Panc1 (cell line): ENCODE data around the gene FBXL16.

ENCODE experiments used
- CTCF ChIP-seq: fragments of 450-650 bp; IDR thresholded peaks from 2 replicates; pipeline ENCODE4 v1.5.1; 2017; ENCODE audit warnings: mild to moderate bottlenecking
- POLR2AphosphoS5 ChIP-seq: IDR thresholded peaks from 2 replicates; pipeline ENCODE4 v1.6.1; 2012; ENCODE audit warnings: mild to moderate bottlenecking, low read depth, low read length, moderate library complexity
- REST ChIP-seq, 2 experiments: IDR thresholded peaks; 2 replicates each; pipeline ENCODE4 v1.6.1; 2011 to 2012; ENCODE audit warnings: low read depth in 2 of 2, control low read depth in 1 of 2, low read length in 1 of 2, mild to moderate bottlenecking in 1 of 2, moderate library complexity in 1 of 2; ENCODE audit not compliant: insufficient read depth in 1 of 2
- SIN3A ChIP-seq: IDR thresholded peaks from 2 replicates; pipeline ENCODE4 v1.6.1; 2012; ENCODE audit warnings: low read depth, mild to moderate bottlenecking, low read length, moderate library complexity, borderline replicate concordance; ENCODE audit not compliant: insufficient read depth
- TCF7L2 ChIP-seq: IDR thresholded peaks from 2 replicates; pipeline ENCODE4 v1.6.1; 2011; ENCODE audit warnings: mild to moderate bottlenecking, low read depth, low read length, inconsistent platforms

- no peak for TF ChIP-seq CTCF
- no peak for TF ChIP-seq SIN3A
- TF ChIP-seq REST (IDR thresholded peaks at IDR 0.05; ENCODE audit: insufficient read depth in 1 of 2, low read depth in 2 of 2, low read length in 1 of 2): no peak
- no peak for TF ChIP-seq TCF7L2
- no peak for TF ChIP-seq POLR2AphosphoS5
Observed at GRCh38 chr16:662597-662996, 43.0 kb downstream of the FBXL16 start.
